PC-3 (cell line): Measurements from ENCODE around the gene CC2D2A.

Experiments
- EZH2 ChIP-seq: fragments of 300-600 bp; sonication (generic); IDR thresholded peaks from one replicate; pipeline ENCODE4 v1.6.1; 2017; ENCODE audit warnings: antibody characterized with exemption, mild to moderate bottlenecking, low read length; ENCODE audit not compliant: unreplicated experiment
- TF ChIP-seq, protein P1 (sequence below): fragments of 300-600 bp; sonication (generic); conservative IDR thresholded peaks from 2 replicates; pipeline ENCODE4 v1.5.1; 2017; ENCODE audit warnings: antibody characterized with exemption, low read depth, mild to moderate bottlenecking, low read length

DNA sequence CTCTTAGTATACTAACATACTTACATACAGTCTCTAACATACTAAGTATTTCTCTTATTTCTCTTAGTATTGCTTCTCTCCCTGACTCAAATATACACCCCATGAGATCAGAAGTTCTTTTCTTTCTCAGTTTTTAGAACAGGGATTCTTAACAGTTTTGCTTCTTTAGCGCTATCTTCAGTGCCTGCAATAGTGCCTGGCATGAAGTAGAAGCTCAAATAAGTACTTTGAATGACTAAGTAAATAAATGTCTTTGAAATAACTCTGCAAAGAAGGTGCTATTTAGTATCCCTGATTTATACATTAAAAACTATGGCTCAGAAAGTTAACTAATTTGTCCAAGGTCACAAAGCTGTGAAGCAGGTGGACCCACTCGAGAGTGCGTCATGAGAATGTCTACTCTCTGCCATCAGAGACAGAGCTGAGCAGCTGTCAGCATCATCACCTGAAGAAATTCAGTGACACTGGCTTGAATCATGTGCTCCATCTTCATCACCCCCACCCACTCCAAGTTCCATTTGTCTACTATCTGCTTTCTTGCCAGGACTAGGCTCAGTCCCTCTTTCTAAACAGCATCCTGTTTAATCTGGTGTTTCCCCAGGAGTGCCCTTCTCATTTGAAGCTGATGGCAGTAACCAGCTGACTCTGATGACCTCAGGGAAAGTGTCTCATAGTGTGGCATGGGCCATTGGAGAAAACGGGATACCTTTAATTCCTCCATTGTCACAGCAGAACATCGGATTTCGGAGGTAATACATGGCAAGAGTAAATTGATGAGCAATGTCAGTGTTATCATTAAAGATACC is 83.1 kb downstream of the CC2D2A start:
- TF ChIP-seq, protein P1, sequence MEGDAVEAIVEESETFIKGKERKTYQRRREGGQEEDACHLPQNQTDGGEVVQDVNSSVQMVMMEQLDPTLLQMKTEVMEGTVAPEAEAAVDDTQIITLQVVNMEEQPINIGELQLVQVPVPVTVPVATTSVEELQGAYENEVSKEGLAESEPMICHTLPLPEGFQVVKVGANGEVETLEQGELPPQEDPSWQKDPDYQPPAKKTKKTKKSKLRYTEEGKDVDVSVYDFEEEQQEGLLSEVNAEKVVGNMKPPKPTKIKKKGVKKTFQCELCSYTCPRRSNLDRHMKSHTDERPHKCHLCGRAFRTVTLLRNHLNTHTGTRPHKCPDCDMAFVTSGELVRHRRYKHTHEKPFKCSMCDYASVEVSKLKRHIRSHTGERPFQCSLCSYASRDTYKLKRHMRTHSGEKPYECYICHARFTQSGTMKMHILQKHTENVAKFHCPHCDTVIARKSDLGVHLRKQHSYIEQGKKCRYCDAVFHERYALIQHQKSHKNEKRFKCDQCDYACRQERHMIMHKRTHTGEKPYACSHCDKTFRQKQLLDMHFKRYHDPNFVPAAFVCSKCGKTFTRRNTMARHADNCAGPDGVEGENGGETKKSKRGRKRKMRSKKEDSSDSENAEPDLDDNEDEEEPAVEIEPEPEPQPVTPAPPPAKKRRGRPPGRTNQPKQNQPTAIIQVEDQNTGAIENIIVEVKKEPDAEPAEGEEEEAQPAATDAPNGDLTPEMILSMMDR: no peak
- TF ChIP-seq EZH2: no peak
